NCI-H774 (cell line): ENCODE data around the gene MYLK.

Source experiments
- DNase-seq: peaks from one replicate; lab custom pipeline; 2025; lab: John Stamatoyannopoulos, UW

Gene MYLK

DNA sequence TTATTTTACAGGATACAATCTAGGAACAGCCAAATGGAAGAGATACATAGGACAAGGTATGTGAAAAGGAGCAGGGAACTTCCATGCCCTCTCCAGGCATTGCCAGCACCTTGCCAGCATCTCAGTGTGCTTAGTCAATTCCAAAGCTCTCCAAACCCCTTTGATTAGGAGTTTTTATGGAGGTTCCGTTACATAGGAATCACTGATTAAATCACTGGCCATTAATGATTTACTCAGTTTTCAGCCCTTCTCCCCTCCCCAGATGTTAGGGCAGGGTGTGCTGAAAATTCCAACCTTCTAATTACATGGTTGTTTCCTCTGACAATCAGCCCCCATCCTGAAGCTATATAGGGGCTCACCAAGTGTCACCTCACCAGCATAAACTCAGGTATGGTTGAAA lies 11.5 kb downstream of the MYLK start:
- no peak for DNase-seq

DNA sequence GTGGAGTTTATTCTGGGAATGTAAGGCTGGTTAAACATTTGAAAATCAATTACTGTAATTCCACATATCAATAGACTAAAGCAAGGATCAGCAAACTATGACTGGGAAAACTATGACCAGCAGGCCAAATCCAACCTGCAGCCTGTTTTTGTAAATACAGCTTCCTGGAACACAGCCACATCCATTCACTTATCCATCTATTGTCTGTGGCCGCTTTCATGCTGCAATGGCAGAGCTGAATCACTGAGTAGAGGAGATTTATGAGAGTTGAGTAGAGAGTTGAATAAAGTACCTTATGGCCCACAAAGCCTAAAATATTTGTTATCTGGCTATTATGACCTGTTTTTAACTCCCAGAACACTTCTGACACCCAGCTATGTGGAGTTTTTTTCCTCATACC lies 12.2 kb downstream of the MYLK start:
- DNase-seq: peak; percentile 36

DNA sequence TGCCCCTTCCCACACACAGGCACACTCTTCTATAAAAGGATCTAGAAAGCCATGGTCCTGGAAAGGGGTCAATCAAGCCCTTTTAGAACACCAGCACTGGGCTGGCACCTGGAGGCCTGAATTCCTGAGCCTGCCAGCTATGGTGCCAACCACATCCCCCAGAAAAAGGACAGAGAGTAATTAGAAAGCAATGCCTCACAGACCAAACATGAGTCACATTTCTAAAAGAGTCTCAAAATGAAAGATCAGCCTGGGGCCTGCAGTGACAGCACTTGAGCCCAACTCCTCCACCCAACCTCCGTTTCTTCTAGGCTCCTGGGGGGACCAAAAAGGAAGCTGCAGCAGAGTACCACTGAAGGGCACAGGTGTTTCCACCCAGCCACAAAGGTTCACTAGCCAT lies 14.1 kb downstream of the MYLK start:
- DNase-seq: no peak

DNA sequence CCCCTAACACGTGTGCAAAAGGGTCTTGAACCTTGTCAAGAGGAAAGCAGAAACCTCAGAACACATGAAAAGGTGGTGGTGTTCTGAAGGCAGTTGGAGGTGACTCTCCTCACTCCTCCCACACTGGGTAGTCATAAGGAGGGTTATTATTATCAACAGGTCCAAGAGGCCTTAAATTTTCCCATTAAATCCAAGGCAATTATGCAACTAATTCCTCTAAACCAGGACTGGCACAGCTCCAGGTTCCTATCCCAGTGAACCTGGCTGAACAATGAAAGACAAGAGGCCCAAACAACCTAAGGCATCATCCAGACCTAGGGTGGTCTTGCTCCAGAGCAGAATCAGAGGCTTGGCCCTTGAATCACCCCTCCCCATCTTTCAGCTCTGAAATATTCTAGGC lies 15.0 kb downstream of the MYLK start:
- DNase-seq: no peak

DNA sequence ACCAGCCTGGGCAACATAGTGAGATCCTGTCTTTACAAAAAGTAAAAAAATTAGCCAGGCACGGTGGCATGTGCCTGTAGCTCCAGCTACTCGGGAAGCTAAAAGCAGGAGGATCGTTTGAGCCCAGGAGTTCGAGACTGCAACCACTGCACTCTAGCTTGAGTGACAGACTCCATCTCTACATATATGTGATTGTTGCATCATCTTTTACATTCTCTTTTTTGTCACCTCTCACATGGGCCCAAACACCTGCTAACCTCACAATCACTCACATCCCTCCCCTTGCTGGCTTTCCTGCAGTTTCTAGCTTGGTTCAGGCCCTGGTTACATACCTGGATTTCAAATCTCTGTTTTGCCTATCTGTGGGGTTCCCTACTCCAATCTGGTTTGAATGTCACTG lies 19.4 kb downstream of the MYLK start:
- DNase-seq: no peak

DNA sequence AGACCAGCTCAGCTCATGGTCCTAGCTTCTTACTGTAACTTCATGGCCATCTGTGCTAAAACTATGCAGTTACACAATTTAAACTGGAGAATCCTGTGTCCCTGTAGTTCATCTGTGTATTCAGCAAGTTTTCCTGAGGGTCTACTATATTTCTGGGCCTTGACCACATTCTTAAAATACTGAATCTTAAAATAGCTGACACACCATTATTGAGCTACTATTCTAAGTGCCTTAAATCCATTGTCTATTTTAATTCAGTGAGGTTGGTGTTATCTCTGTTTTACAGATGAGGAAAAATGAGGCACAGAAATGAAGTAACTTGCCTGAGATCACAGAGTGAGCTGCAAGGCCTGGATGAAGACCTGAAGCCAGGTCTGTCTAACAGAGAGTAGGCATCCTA lies 22.0 kb downstream of the MYLK start:
- DNase-seq: no peak

DNA sequence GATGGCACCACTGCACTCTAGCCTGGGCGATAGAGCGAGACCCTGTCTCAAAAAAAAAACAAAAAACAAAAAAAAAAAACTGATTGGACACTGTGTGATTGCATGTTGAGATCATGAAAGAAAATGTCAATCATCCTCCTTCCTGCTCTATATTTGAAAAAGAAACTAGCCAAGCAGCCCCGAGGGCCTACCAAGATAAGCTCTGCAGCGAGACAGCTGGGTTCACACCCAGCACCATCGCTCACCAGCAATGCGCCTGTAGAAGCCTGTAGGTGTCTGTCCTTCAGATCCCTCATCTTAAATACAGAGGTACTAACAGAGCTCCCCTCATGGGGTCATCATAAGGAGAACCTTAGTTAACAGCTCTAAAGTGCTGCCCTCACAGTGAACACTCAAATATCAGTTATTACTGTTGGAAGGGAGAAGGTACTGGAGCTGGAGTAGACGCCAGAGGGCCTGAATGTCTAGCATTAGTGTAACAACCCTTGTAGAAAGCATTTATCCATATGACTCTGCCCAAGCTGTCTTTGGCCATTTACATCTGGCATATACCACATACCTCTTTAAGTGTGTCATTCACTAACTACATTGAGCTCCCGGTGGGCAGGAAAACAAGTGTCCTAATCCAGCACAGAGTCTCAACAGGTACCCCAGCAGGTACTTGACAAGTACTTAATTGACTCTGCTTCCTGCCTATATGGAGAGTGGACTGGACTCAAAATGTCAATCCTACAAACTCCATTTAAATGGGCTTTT lies 22.9 kb downstream of the MYLK start:
- no peak for DNase-seq

DNA sequence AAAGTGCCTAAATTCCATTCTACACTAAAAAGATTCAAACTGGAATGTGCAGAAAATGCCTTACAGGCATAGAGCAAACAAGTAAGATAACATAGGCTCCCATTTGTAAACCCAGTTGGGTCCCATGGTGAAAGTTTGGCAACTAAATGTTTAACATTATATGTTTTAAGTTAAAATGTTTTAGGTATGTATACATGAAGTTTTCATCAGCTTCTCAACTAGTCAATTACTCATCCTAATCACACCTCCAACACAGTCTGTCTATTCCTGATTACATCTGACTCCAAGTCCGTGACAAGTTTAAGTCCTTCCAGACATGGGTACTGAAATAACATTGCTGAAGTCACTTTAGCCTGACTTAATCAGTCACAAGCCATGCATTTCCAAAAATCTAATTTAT lies 25.0 kb downstream of the MYLK start:
- DNase-seq: no peak

DNA sequence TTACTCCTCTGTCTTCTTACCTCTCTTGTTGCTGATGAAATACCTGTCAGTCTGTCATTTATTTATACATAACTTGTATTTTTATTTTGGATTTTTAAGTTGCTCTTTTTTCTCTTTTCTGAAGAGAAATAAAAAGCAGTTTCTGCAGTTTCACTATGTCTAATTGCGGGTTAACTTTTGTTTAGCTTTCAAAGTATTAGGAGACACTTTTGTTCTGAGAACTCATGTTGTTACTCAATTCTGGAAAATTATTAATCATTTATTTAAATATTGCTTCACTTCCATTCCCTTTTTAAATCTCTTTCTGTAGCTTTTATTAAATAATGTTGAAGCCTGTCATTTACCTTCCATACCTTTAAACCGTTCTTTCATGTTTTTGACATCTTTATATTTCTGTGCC lies 29.2 kb downstream of the MYLK start:
- DNase-seq: no peak

DNA sequence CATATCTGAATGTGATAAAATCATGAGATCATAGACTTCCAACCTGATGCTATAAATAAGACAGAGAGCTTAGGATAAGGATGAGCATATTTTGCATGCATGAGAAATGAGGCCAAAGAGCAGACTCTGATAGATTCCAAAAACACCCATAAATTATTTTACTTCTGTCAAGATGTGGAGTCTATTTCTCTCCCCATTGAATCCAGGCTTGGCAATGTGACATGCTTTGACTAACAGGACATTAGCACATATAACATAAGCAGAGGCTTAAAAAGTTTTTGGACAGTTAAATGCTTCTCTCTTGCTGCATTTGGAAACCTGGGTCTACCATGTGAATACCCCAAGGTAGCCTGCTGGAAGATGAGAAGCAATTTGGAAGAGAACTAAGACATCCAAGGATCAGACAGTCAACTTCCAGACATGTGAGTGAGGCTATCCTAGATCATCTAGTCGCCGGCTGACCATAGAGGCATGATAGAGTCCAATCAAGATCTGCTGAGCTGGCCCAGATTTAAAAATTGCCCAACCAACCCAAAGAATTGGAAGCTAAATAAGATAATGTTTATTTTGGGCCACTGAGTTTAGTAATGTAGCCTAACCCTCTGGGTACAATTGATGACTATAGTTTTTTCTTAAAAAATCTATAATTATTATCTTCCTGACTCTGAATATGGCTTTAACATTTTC lies 30.3 kb downstream of the MYLK start:
- DNase-seq: no peak

DNA sequence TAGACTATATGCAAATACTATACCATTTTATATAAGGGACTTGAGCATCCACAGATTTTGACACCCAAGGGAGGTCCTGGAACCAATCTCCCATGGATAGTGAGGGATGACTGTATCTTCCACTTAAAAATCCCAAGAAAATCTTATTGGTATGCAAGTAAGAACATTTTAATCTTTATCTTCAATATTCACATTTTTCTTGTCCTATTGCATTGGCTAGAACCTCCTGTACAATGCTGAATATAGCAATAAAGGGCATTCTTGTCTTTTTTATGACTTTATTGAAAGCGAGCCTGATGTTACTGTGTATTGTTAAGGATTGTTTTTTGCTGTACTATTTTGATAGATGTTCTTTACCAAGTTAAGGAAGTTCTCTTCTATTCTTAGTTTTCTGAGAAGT lies 36.9 kb downstream of the MYLK start:
- DNase-seq: no peak

DNA sequence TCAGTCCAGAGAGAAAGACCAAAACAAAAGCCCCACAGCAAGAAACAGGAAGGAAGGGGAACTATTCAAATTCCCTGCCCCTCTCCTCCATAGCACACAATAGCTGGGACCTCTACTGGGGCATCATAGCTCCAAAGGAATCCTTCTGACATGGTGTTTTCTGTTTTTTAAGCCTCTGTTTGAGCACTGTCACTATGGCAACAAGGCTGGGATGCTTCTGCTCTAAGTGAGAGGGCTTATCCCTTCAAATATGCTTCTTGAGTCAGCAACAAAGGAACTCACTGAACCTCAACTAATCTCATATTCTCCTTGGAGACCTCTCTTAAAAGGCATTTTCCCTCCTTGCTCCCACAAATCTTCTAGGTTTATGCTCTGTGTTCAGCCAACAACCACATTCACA lies 40.5 kb downstream of the MYLK start:
- DNase-seq: no peak

DNA sequence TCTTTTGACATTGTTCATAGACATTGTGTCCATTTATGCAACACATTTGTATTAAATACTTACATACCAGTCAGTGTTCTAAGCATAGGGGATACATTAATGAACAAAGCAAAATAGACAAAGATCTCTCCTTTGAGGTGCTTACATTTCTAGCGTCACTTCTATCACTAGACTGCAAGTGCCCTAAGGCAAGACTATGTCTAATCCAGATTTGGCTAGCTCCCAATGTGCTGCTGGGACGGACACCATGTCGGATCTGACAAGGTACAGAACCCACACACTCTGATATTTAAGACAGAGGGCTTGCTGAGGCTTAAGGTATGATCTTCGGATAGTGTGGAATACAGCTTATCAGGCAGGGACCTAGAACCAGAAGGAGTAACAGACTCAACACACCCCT lies 41.4 kb downstream of the MYLK start:
- DNase-seq: no peak

DNA sequence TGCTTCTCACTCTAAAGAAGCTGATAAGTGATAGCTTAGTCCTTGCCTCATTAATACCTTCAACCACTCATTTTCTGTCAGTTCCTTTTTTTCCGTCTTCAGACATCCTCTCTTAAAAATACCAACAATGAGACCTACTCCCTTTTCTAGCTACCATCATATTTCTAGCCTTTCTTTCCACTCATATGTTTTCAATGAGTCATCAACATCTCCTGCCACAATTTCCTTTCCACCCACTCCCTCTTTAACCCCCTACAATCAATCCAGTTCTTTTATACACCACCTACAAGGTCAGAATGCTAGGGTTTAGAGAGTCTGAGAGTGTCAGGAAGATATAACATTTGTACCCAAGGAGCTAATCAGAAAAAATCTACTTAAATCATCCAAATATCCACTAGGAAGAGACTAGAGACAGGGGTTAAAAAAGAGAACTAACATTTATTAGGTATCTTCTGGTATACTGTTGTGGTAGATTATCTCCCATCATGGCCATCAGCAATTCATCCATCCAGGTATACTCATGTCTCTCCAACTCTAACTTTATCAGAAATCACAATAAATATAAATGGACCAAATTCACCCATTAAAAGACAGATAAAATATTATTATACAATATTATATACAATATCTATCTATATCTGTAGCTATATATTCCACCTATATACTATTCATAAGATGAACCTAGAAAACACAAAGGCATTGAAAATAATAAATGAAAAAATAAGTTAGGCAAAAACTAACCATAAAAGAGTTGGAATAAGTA lies 42.5 kb downstream of the MYLK start:
- no peak for DNase-seq

DNA sequence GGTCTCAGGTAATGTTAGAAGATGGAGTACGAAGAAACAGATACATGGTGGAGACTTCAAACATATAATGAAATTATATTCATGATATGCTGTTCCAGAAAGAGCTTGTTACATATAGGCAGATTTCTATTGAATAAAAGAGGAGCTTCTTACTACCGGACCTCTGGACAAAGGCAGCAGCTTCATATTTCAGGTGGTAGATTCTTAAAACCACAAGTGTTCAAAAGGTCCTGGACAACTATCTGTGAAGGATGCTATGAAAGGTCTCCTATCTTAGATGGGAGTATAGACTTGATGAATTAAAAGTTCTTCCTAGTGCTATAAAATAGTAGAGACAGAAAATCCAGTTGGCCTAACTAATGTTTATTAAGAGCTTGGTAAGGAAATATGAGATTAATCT lies 43.2 kb downstream of the MYLK start:
- DNase-seq: no peak

DNA sequence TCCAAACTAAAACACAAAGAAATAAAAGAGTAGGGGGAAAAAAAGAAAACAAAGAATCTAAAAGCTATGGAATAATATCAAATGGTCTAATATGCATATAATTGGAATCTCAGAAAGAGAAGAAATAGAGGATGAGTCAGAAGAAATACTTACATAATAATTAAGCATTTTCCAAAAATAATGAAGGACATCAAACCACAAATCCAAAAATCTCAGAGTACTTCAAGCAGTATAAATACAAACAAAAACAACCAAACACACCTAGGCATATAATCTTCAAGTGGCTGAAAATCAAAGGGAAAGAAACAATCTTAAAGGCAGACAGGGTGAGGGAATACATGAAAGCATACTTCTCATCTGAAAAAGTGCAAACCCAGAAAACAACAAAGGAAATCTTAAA lies 46.3 kb downstream of the MYLK start:
- no peak for DNase-seq

DNA sequence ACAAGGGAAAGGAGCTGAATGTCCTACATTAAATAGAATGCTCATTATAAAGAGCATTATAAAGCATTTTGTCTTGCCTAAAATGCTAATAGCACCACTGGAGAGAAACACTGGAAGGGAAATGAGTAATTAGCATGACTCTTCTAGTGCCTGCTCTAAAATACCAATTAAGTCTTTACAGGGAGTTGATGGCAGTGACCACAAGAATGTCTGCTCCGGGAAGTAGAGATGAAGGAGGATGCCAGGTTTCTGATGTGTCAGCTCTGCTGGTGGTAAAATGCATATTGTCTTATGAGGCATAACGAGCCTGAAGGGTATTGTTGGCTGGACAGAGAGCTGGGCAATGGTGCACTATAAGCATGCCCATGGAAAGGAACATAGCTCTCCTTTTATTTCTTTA lies 49.5 kb downstream of the MYLK start:
- no peak for DNase-seq

DNA sequence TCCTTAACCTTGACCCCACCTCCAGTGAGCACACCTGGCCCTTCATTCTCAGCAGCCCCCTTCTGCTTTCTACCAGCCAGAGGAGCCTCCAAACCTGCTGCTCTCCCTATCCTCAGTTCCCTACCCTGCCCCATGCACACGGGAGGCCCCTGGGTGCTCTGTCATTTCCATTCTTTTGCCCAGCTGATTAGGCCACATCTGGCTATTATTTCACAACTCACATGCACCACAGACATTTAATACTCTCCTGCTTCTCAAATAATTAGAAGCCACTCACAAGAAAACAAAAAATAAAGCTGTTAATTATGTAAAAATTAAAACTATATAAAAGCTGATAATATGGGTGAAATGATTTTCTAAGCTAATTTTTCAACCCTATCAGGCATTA lies 50.7 kb downstream of the MYLK start:
- no peak for DNase-seq

DNA sequence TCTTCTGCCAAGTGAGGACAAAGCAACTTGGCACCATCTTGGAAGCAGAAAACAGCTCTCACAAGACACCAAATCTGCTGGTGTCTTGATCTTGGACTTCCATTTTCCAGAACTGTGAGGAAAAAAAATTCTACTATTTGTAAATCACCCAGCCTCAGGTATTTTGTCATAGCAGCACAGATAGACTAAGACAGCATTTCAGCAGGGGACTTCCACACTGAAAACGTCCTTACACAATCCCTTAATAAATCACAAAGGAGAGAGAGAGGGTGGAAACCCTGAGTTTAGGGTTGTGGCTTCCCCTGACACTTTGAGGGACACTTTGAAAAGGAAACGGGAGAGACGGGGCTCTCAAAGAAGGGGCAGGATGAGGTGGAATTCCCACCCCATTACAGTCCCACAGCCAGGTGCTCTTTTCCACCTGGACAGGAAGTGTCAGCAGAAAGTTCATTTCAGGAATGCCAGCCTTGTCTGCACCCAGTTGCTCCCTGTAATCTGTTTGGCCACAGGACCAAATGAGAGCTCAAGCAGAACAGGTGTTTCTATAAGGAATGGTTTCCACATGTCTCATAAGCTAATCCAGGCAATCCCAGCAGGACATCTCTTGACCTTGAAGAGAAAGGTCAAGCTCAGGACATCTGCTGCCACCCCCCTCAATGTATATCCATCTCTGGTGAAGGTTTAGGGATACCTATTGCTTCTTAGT lies 51.3 kb downstream of the MYLK start:
- no peak for DNase-seq

DNA sequence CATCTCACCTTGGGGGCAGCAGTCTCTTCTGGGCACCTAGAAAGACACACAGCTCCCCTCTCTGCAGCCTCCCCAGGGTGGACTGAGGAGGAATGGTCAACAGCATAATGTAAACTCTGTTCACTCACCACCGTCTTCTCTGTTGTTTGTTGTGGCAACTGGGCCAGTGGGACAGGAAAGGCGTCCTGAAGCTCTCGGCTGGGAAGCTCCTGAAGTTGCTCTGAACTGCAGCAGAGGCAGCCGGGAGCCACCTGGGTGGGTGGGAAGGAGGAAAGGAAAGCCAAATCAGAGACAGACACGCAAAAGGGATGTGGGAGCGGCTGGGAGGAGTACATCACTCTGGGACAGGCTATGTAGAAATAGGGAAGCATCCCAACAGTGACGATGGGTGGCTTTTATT lies 52.7 kb downstream of the MYLK start:
- no peak for DNase-seq

DNA sequence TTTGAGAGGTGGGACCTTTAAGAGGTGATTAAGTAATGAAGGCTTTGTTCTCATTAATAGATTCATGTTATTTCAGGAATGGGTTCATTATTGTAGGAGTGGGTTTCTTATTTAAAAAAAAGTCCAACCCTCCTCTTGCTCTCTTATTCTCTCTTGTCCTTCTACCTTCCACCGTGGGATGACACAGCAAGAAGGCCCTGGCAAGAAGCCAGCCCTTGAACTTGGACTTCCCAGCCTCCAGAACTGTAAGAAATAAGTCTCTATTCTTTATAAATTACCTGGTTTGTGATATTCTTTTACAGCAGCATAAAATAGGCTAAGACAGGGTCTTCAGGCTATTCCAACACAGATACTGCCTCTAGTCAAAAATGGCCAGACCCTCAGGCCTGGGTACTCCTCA lies 62.2 kb downstream of the MYLK start:
- no peak for DNase-seq

DNA sequence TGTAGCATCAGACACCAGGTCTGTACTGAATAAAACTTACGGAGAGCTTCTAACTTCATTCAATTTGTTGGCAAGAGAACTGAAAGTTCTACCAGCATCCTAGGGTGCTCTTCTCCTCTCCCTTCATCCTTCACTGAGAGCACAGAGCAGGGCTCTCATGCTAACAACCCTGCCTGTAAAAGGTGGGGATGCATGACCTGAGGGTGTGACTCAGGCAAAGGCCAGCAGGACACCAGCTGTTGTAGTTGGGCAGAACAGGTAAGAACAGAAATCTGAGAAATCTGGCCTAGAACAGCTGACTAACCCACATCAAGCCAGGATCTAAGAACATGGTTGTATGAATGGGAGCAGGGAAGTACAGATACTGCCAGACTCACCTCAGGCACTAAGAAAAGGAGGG lies 64.2 kb downstream of the MYLK start:
- no peak for DNase-seq
